Heart left ventricle (tissue), 16 donors: ENCODE data around the gene FNDC11. TPM values are rescaled to one million over a fixed set of nuclear protein-coding genes. Genes with fewer than 3 reads are reported as not detected.
A peak's percentile ranks its signal among the peaks of the same experiment; 100 is the strongest.

ENCODE experiments used
- ATAC-seq, 4 donors: fragments of 200-7000 bp; cut with Tn5 transposase; one replicate each; pipeline ENCODE4 v1.9.1; 2020 to 2022; ENCODE audit warnings: moderate library complexity in 4 of 4, mild to moderate bottlenecking in 3 of 4, moderate number of reproducible peaks in 1 of 4
- DNase-seq, 5 donors: peaks; one replicate each; pipeline ENCODE4 v3.0.0-alpha.2; 2020
- H3K27ac ChIP-seq, 12 donors: fragments of 200-600 bp; sonication (generic) in 4 of 12; one replicate each; pipeline versions ENCODE4 v1.5.0 to v1.8.0; 2016 to 2022; ENCODE audit warnings: mild to moderate bottlenecking in 2 of 12
- H3K27me3 ChIP-seq, 9 donors: fragments of 200-600 bp; sonication (generic) in 2 of 9; one replicate each; pipeline versions ENCODE4 v1.5.1 to v1.8.0; 2016 to 2022; ENCODE audit warnings: mild to moderate bottlenecking in 3 of 9
- H3K36me3 ChIP-seq, 9 donors: fragments of 200-600 bp; sonication (generic) in 2 of 9; one replicate each; pipeline versions ENCODE4 v1.5.0 to v1.8.0; 2018 to 2022; ENCODE audit warnings: mild to moderate bottlenecking in 2 of 9
- H3K4me1 ChIP-seq, 12 donors: fragments of 200-600 bp; sonication (generic) in 4 of 12; one replicate each; pipeline versions ENCODE4 v1.5.0 to v1.8.0; 2016 to 2022; ENCODE audit warnings: mild to moderate bottlenecking in 3 of 12
- H3K4me3 ChIP-seq, 12 donors: fragments of 200-600 bp; sonication (generic) in 4 of 12; one replicate each; pipeline versions ENCODE4 v1.5.0 to v1.8.0; 2017 to 2022; ENCODE audit warnings: mild to moderate bottlenecking in 9 of 12, moderate library complexity in 4 of 12
- H3K9me3 ChIP-seq, 12 donors: fragments of 200-600 bp; sonication (generic) in 4 of 12; one replicate each; pipeline versions ENCODE4 v1.5.0 to v1.8.0; 2016 to 2022; ENCODE audit warnings: mild to moderate bottlenecking in 1 of 12
- POLR2A ChIP-seq, 2 donors: fragments of 450-650 bp; IDR thresholded peaks; one replicate each; pipeline ENCODE4 v1.6.1; 2017; ENCODE audit warnings: antibody characterized with exemption in 2 of 2, mild to moderate bottlenecking in 2 of 2, moderate library complexity in 2 of 2
- WGBS, 4 donors: extraction: QIAGEN DNeasy Blood & Tissue Kit in 2 of 4; methylation state at CpG; one replicate each; pipeline versions ENCODE4 v1.1.5 to v1.1.7; 2013 to 2018; 5-methylcytosine and 5-hydroxymethylcytosine counted together
- intact Hi-C, 10 donors: fragments of 100-400 bp; cut with DNase I; formaldehyde crosslinking; loops; one replicate each; pipeline versions ENCODE4 v1.11.1 to v1.14.2; 2022
- polyA plus RNA-seq, 2 donors: library from polyadenylated mRNA; stranded (reverse); fragments of 200-250 nt; gene quantifications; one replicate each; pipeline ENCODE4 v1.2.3, GENCODE V29; 2013
- total RNA-seq, 9 donors: library from RNA; depleted of rRNA in 2 of 9; stranded (reverse); fragments of >200 nt in 2 of 9; fragmentation: NEBNext Ultra II Directional in 3 of 9; extraction: Animal tissue kit (Norgen Biotek cat#: 25700) in 3 of 9; gene quantifications; one replicate each; pipeline versions ENCODE4 v1.1.0 to v1.2.4, GENCODE V29; 2016 to 2023
- TF ChIP-seq, protein P1 (sequence below), 12 donors: fragments of 200-600 bp; sonication (generic) in 4 of 12; IDR thresholded peaks; one replicate each; pipeline versions ENCODE4 v1.5.0 to v1.8.0; 2018 to 2022; ENCODE audit warnings: antibody characterized with exemption in 12 of 12, mild to moderate bottlenecking in 5 of 12
- donor health status: ischemic (EF 13 %, LVEDD 7.1; RV severe dilation, severe dysfunction).
- donor health status: healthy with polysubstance abuse.
- donor health status: DM: no; HTN: yes; CAD: no.
- donor health status: DM: no; HTN: no; CAD: no.
- donor health status: ischemic (EF 25% LVEDD 6.9; RV normal size, moderate dysfunction).
- donor health status: ischemic (EF 25% LVEDD 5.7; RV mildly dilated, moderate dysfunction).
- donor health status: healthy.
- donor health status: DM: yes; HTN: yes; CAD: no.
- donor health status: ischemic (EF 35%, LVEDD 5.7; RV mildly dilated, moderate dysfunction).
- donor health status: nonischemic (EF 11% LVEDD 7.7; RV severe dilation, severe dysfunction).
- donor health status: DM: yes; HTN: yes; CAD: no.
- donor health status: PGD.
- donor health status: ischemic (EF 29% LVEDD 5.4; RV normal size, mild dysfunction).
- donor health status: nonischemic (EF 23%, LVEDD 6.1; RV moderate dilation, normal function).

Gene FNDC11
- total and polyA plus RNA-seq, 11 donors = 0.08 to 0.23 (median 0.17) TPM; not detected in 5

GRCh38 chr20:63521602-63522001, 32.4 kb upstream of the FNDC11 start:
- Histone ChIP-seq H3K4me1 (peaks cover 0 to 35% (median 22%) of the 10 kb centered on the region in 12 donors), H3K9me3 (peaks cover 0 to 9% (median 0%) of the 10 kb centered on the region in 12 donors), H3K4me3 (peak overlapping the region; percentile 73 to 98 (median 88)), H3K27me3 (no peaks in the 10 kb centered on the region), H3K36me3 (peaks cover 0 to 21% (median 2%) of the 10 kb centered on the region in 9 donors), H3K27ac (peak overlapping the region in 10 of 12 donors; percentile 89 to 99 (median 96))
- no peak for TF ChIP-seq POLR2A (IDR thresholded peaks at IDR 0.05)
- TF ChIP-seq, protein P1, sequence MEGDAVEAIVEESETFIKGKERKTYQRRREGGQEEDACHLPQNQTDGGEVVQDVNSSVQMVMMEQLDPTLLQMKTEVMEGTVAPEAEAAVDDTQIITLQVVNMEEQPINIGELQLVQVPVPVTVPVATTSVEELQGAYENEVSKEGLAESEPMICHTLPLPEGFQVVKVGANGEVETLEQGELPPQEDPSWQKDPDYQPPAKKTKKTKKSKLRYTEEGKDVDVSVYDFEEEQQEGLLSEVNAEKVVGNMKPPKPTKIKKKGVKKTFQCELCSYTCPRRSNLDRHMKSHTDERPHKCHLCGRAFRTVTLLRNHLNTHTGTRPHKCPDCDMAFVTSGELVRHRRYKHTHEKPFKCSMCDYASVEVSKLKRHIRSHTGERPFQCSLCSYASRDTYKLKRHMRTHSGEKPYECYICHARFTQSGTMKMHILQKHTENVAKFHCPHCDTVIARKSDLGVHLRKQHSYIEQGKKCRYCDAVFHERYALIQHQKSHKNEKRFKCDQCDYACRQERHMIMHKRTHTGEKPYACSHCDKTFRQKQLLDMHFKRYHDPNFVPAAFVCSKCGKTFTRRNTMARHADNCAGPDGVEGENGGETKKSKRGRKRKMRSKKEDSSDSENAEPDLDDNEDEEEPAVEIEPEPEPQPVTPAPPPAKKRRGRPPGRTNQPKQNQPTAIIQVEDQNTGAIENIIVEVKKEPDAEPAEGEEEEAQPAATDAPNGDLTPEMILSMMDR (IDR thresholded peaks at IDR 0.05) = no peak
- DNase-seq = peak in 3 of 5 donors; percentile 29 to 51 (median 33)
- 24 to 39% (median 26%) methylated on average over 14 to 23 of the region's 23 CpGs for WGBS, 4 donors
- no peak for ATAC-seq
- intact Hi-C loops = loop anchor here in 5 of 10 donors (1.0 to 10.0 kb wide), 4 partner anchors 24 to 79 kb away; no protein-coding TSS in a partner anchor

- Histone ChIP-seq H3K36me3 (peaks cover 0 to 21% (median 2%) of the 10 kb centered on the region in 9 donors), H3K9me3 (peaks cover 0 to 9% (median 0%) of the 10 kb centered on the region in 12 donors), H3K4me3 (peak overlapping the region in 8 of 12 donors; percentile 33 to 97 (median 90)), H3K27ac (peak overlapping the region in 4 of 12 donors; percentile 8 to 99 (median 26)), H3K27me3 (no peaks in the 10 kb centered on the region), H3K4me1 (peaks cover 0 to 35% (median 22%) of the 10 kb centered on the region in 12 donors)
- intact Hi-C loops = loop anchor here in 2 of 10 donors (5.0 to 10.0 kb wide), 2 partner anchors 77 to 80 kb away; no protein-coding TSS in a partner anchor
- 65 to 77% (median 68%) methylated on average over 10 to 13 of the region's 13 CpGs for WGBS, 4 donors
- TF ChIP-seq POLR2A (IDR thresholded peaks at IDR 0.05) = no peak
- TF ChIP-seq, protein P1 (IDR thresholded peaks at IDR 0.05) = no peak
- no peak for ATAC-seq
- DNase-seq = peak in 3 of 5 donors; percentile 9 to 29 (median 25)
Observed at GRCh38 chr20:63522091-63522868, 31.7 kb upstream of the FNDC11 start.

DNA sequence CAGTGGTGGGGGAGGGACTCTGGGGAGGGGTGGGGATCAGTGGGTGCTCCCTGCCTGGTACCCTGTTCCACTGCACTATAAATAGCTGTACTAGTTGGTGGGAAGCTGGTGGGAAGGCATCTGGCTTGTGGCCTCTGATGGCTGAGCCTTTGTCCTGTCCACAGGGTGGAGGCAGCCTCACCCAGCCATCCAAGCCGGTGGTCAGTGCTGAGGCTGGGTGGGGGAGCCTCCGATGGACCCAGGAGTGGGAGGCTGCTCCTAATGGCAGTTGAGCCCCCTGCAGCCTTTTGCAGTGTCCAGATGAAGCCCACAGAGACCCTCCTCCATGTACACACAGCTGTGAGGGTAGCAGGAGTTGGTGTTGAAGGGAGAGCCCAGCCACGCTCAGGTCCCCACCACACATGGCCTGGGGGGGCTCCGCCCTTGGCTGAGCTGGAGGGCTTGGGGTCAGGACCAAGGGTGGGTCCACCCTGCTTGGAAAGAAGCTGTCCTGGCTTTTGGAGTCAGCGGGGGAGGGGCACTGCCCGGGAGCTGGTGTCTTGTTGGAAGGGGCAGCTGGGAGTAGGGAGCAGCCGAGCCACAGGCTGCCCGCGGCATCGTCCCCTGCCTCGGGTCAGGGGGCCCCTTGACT, 30.9 kb upstream of the FNDC11 start:
- Histone ChIP-seq H3K4me1 (peaks cover 0 to 35% (median 22%) of the 10 kb centered on the region in 12 donors), H3K27ac (no peak overlapping the region), H3K9me3 (peaks cover 0 to 9% (median 0%) of the 10 kb centered on the region in 12 donors), H3K27me3 (no peaks in the 10 kb centered on the region), H3K4me3 (no peak overlapping the region), H3K36me3 (peaks cover 0 to 21% (median 2%) of the 10 kb centered on the region in 9 donors)
- peak in 3 of 5 donors; percentile 9 to 65 (median 30) for DNase-seq
- no peak for ATAC-seq
- 87 to 96% (median 92%) methylated on average over 4 to 11 of the region's 11 CpGs for WGBS, 4 donors
- intact Hi-C loops = loop anchor here in 2 of 10 donors (5.0 to 10.0 kb wide), 2 partner anchors 78 to 81 kb away; no protein-coding TSS in a partner anchor
- no peak for TF ChIP-seq POLR2A (IDR thresholded peaks at IDR 0.05)
- TF ChIP-seq, protein P1 (IDR thresholded peaks at IDR 0.05) = no peak
